HepG2 (cell line): ENCODE measurements around the gene C2orf42. TPM values are rescaled to one million over a fixed set of nuclear protein-coding genes. Genes with fewer than 3 reads are reported as not detected.

ENCODE experiments used
- BCL6 ChIP-seq: IDR thresholded peaks from 2 replicates; pipeline ENCODE4 v1.6.1; 2016; ENCODE audit warnings: missing genetic modification reagents, missing compliant biosample characterization
- E2F5 ChIP-seq: sonication (generic); formaldehyde crosslinking; conservative IDR thresholded peaks from 2 replicates; pipeline ENCODE4 v1.4.0; 2020; ENCODE audit warnings: missing genetic modification reagents
- EED ChIP-seq: sonication (generic); formaldehyde crosslinking; IDR thresholded peaks from 2 replicates; pipeline ENCODE4 v1.5.0; 2020; ENCODE audit warnings: mild to moderate bottlenecking, missing genetic modification reagents
- ELF3 ChIP-seq: IDR thresholded peaks from 2 replicates; pipeline ENCODE4 v1.6.1; 2016; ENCODE audit warnings: missing genetic modification reagents, missing compliant biosample characterization
- FOXK2 ChIP-seq: fragments of 450-650 bp; IDR thresholded peaks from 2 replicates; pipeline ENCODE4 v1.6.1; 2016
- KDM6A ChIP-seq: IDR thresholded peaks from 2 replicates; pipeline ENCODE4 v1.6.1; 2016; ENCODE audit warnings: low read depth
- KLF13 ChIP-seq: sonication (generic); formaldehyde crosslinking; IDR thresholded peaks from 2 replicates; pipeline ENCODE4 v1.4.0; 2020; ENCODE audit warnings: mild to moderate bottlenecking, missing genetic modification reagents
- MZF1 ChIP-seq: sonication (generic); formaldehyde crosslinking; IDR thresholded peaks from 2 replicates; pipeline ENCODE4 v1.8.1; 2023; ENCODE audit warnings: mild to moderate bottlenecking, missing genetic modification reagents, borderline replicate concordance
- NR2F6 ChIP-seq, 2 experiments: IDR thresholded peaks; 2 replicates each; pipeline ENCODE4 v1.6.1; 2016; ENCODE audit warnings: antibody characterized with exemption in 1 of 2, mild to moderate bottlenecking in 1 of 2
- PITX1 ChIP-seq: sonication (generic); formaldehyde crosslinking; IDR thresholded peaks from 2 replicates; pipeline ENCODE4 v1.5.1; 2020; ENCODE audit warnings: mild to moderate bottlenecking, missing genetic modification reagents
- PLRG1 ChIP-seq: fragments of 450-650 bp; conservative IDR thresholded peaks from 2 replicates; pipeline ENCODE4 v1.6.1; 2016
- RNF2 ChIP-seq: fragments of 450-650 bp; conservative IDR thresholded peaks from 2 replicates; pipeline ENCODE4 v1.6.1; 2016; ENCODE audit warnings: low read depth
- SMYD3 ChIP-seq: sonication (generic); formaldehyde crosslinking; IDR thresholded peaks from 2 replicates; pipeline ENCODE4 v1.8.1; 2023; ENCODE audit warnings: mild to moderate bottlenecking, missing genetic modification reagents
- TBL1XR1 ChIP-seq: fragments of 150-350 bp; IDR thresholded peaks from 2 replicates; pipeline ENCODE4 v1.6.1; 2014; ENCODE audit warnings: borderline replicate concordance, low read length; ENCODE audit not compliant: partially characterized antibody
- ZBED4 ChIP-seq: sonication (generic); formaldehyde crosslinking; IDR thresholded peaks from 2 replicates; pipeline ENCODE4 v1.4.0; 2020; ENCODE audit warnings: missing genetic modification reagents, borderline replicate concordance
- ZMYM3 ChIP-seq: sonication (generic); formaldehyde crosslinking; IDR thresholded peaks from 2 replicates; pipeline ENCODE4 v1.5.1; 2020; ENCODE audit warnings: mild to moderate bottlenecking, missing genetic modification reagents
- ZNF335 ChIP-seq: sonication (generic); formaldehyde crosslinking; IDR thresholded peaks from 2 replicates; pipeline ENCODE4 v1.4.0; 2020; ENCODE audit warnings: missing genetic modification reagents
- ZNF557 ChIP-seq: sonication (generic); formaldehyde crosslinking; IDR thresholded peaks from 2 replicates; pipeline ENCODE4 v1.4.0; 2020; ENCODE audit warnings: missing genetic modification reagents
- ZNF609 ChIP-seq: sonication (generic); formaldehyde crosslinking; IDR thresholded peaks from 2 replicates; pipeline ENCODE4 v1.4.0; 2020; ENCODE audit warnings: mild to moderate bottlenecking, missing genetic modification reagents, borderline replicate concordance
- polyA plus RNA-seq, 8 experiments: library from polyadenylated mRNA; depleted of rRNA in 3 of 8; stranded (reverse) in 7 of 8; unstranded in 1 of 8; fragments of >200 nt; fragmentation: Illumina TruSeq in 4 of 8; extraction: Trizol in 4 of 8; gene quantifications; 2 replicates each; pipeline versions ENCODE4 v1.2.1 to v1.2.3, GENCODE V29; 2011 to 2016; ENCODE audit warnings: low read depth in 4 of 8, missing spikeins in 1 of 8, mixed read lengths in 1 of 8; ENCODE audit not compliant: insufficient read depth in 1 of 8
- total RNA-seq, 5 experiments: library from RNA; depleted of rRNA; stranded (reverse); fragments of >200 nt; fragmentation: Illumina TruSeq; extraction: Trizol; gene quantifications; 2 replicates each; pipeline ENCODE4 v1.2.3, GENCODE V29; 2016; ENCODE audit warnings: low read depth in 1 of 5
- TF ChIP-seq, protein P1 (sequence below): sonication (generic); formaldehyde crosslinking; IDR thresholded peaks from 2 replicates; pipeline ENCODE4 v1.8.0; 2022; ENCODE audit warnings: missing genetic modification reagents, mild to moderate bottlenecking, inconsistent platforms, borderline replicate concordance

C2orf42 gene
- total and polyA plus RNA-seq, 2 of the 13 experiments (the other 11 are each of a cell fraction or from before 2014, with no cell fraction given): 9.3 to 9.9 TPM

DNA sequence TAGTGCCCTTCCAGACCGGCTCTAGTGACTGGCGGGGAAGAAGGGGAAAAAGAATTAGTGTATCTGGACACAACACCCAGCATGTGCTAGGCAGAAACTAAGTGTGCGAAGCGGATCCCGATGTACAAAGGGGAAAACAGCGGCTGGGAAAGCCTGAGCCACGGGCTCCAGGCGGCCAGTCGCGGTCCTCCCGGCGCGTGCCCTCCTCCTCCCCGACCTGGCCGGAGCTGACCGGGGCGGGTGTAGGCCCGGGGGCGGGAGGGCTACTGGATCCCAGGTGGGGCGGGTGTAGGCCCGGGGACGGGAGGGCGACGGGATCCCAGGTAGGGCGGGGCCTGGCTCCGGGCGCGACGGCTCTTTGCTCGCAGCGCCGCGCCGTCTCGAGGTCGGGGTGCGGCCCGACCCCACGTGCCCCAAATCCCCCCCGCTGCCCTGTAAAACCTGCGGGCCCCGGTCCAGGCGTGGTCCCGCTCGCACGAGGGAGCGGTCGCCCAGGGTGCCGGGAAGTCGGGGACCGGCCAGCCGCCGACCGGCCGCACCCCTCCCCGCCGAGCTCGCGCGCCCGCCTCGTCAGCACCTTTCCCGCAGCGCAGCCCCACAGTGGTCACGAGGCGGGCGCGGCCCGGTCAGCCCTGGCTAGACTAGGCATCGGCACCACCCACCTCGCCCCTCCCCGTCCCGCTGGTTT, 48.8 kb downstream of the C2orf42 start (continued):
- TF ChIP-seq, protein P1, sequence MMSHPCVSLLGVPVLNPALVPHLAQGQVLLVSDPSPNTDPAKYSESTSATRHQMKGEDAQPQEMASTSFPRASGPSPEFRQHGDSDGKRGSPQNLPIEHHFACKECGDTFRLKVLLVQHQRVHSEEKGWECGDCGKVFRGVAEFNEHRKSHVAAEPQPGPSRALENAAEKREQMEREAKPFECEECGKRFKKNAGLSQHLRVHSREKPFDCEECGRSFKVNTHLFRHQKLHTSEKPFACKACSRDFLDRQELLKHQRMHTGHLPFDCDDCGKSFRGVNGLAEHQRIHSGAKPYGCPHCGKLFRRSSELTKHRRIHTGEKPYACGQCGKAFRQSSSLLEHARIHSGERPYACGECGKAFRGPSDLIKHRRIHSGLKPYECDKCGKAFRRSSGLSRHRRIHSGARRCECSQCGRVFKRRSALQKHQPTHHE: no peak
- TF ChIP-seq BCL6 (0 out of 2 replicates have a peak, but pooled peaks have one; percentile 28), NR2F6 (IDR thresholded peaks at IDR 0.05) (no peak), NR2F6 (CRISPR knock-in tag; IDR thresholded peaks at IDR 0.05) (no peak), ZMYM3 (CRISPR knock-in tag) (peak; percentile 24; the same call in 1 of the 2 replicates), ELF3 (CRISPR knock-in tag) (no peak), ZBED4 (CRISPR knock-in tag) (peak; percentile 39; the same call in 1 of the 2 replicates), ZNF557 (no peak; the same call in 1 of the 2 replicates), SMYD3 (CRISPR knock-in tag) (no peak), PITX1 (no peak; the same call in none of the 2 replicates), RNF2 (peak; percentile 81), ZNF335 (CRISPR knock-in tag) (no peak), PLRG1 (no peak), MZF1 (no peak), ZNF609 (no peak; the same call in 1 of the 2 replicates), EED (CRISPR knock-in tag) (peak; percentile 70; the same call in 1 of the 2 replicates), E2F5 (CRISPR knock-in tag) (no peak; the same call in 1 of the 2 replicates), KLF13 (CRISPR knock-in tag) (no peak), KDM6A (CRISPR knock-in tag) (no peak), TBL1XR1 (no peak), FOXK2 (no peak)
